DOHH2 (cell line): ENCODE measurements around the gene CCDC177.

Source experiments
- H3F3A ChIP-seq: fragments of 200-600 bp; sonication (generic), shearing (Covaris generic); 2 replicates; pipeline ENCODE4 v1.6.0; 2016; ENCODE audit warnings: antibody characterized with exemption, mild to moderate bottlenecking; ENCODE audit not compliant: control insufficient read depth, insufficient read depth
- H3K27ac ChIP-seq: fragments of 200-600 bp; sonication (generic); 2 replicates; pipeline ENCODE4 v1.5.1; 2014; ENCODE audit warnings: low read depth, mild to moderate bottlenecking, low read length, moderate library complexity
- H3K27me3 ChIP-seq: fragments of 200-600 bp; sonication (generic); 2 replicates; pipeline ENCODE4 v1.6.1; 2014; ENCODE audit warnings: mild to moderate bottlenecking, low read length, mixed read lengths; ENCODE audit not compliant: control insufficient read depth
- H3K36me3 ChIP-seq: fragments of 200-600 bp; sonication (generic); 2 replicates; pipeline ENCODE4 v1.6.1; 2014; ENCODE audit warnings: mild to moderate bottlenecking, low read length, moderate library complexity, mixed read lengths; ENCODE audit not compliant: control insufficient read depth
- H3K4me1 ChIP-seq: fragments of 200-600 bp; sonication (generic); 2 replicates; pipeline ENCODE4 v1.6.1; 2014; ENCODE audit warnings: mild to moderate bottlenecking, low read length, mixed read lengths; ENCODE audit not compliant: control insufficient read depth
- H3K4me2 ChIP-seq: fragments of 200-600 bp; sonication (generic); 2 replicates; pipeline ENCODE4 v1.6.0; 2014; ENCODE audit warnings: mild to moderate bottlenecking, low read length, moderate library complexity
- H3K4me3 ChIP-seq: fragments of 200-600 bp; sonication (generic); 2 replicates; pipeline ENCODE4 v1.5.1; 2014; ENCODE audit warnings: mild to moderate bottlenecking, low read length, mixed read lengths
- H3K79me2 ChIP-seq: fragments of 200-600 bp; sonication (generic); 2 replicates; pipeline ENCODE4 v1.6.1; 2014; ENCODE audit warnings: mild to moderate bottlenecking, low read length, mixed read lengths; ENCODE audit not compliant: control insufficient read depth
- H3K9me2 ChIP-seq: fragments of 200-600 bp; sonication (generic); replicated peaks from 2 replicates; pipeline ENCODE4 v1.6.1; 2014; ENCODE audit warnings: mild to moderate bottlenecking, low read length, mixed read lengths; ENCODE audit not compliant: control insufficient read depth
- H3K9me3 ChIP-seq: fragments of 200-600 bp; sonication (generic); 2 replicates; pipeline ENCODE4 v1.6.1; 2014; ENCODE audit warnings: antibody characterized with exemption, low read length, mixed read lengths; ENCODE audit not compliant: control insufficient read depth, insufficient read depth
- H4K20me1 ChIP-seq: fragments of 200-600 bp; sonication (generic); 2 replicates; pipeline ENCODE4 v1.6.0; 2014; ENCODE audit warnings: low read depth, mild to moderate bottlenecking, antibody characterized with exemption, low read length, moderate library complexity; ENCODE audit not compliant: control insufficient read depth, insufficient read depth
- CTCF ChIP-seq: fragments of 200-600 bp; sonication (generic); IDR thresholded peaks from one replicate; pipeline ENCODE4 v1.5.1; 2014; ENCODE audit warnings: antibody characterized with exemption, mild to moderate bottlenecking, low read depth, low read length; ENCODE audit not compliant: poor library complexity, severe bottlenecking
- EZH2phosphoT487 ChIP-seq: fragments of 200-600 bp; sonication (generic); IDR thresholded peaks from 2 replicates; pipeline ENCODE4 v1.6.1; 2017; ENCODE audit warnings: borderline replicate concordance, mild to moderate bottlenecking, antibody characterized with exemption, low read length, moderate library complexity, mixed read lengths

The CCDC177 gene

GRCh38 chr14:69584389-69584788 lies 9.7 kb upstream of the CCDC177 start:
- Histone ChIP-seq H4K20me1 (no peaks in the 10 kb centered on the region), H3K4me3 (no peak overlapping the region), H3K79me2 (no peaks in the 10 kb centered on the region)

DNA sequence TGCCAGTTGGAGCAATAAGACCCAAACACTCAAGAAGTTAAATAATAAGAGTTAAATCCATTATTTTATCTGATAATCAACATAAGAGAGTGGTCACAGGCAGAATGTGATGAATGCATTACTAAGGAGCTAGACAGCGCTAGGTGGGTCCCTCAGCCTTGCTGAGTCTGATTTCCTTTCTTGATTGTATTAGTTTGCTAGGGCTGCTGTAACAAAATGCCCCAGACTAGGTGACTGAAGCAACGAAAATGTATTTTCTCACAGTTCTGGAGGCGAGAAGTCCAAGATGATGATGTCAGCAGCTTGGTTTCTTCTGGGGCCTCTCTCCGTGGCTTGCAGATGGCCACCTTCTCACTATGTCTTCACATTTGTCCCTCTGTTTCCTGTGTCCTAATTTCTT lies 8.2 kb upstream of the CCDC177 start:
- no peak overlapping the region for H3K27ac ChIP-seq
- H3F3A ChIP-seq, result peaks cover 4% of the 10 kb centered on the region; the same call in 1 of the 2 replicates
- H3K4me3 ChIP-seq, result no peak overlapping the region
- no peaks in the 10 kb centered on the region for H4K20me1 ChIP-seq
- H3K4me1 ChIP-seq, result peaks cover 15% of the 10 kb centered on the region
- no peak for TF ChIP-seq CTCF
- no peak for TF ChIP-seq EZH2phosphoT487
- H3K79me2 ChIP-seq, result no peaks in the 10 kb centered on the region
- no peaks in the 10 kb centered on the region for H3K36me3 ChIP-seq
- no peaks in the 10 kb centered on the region for H3K9me3 ChIP-seq
- no peaks in the 10 kb centered on the region for H3K9me2 ChIP-seq
- no peak overlapping the region for H3K4me2 ChIP-seq
- H3K27me3 ChIP-seq, result peaks cover 9% of the 10 kb centered on the region; the same call in 1 of the 2 replicates

More at GRCh38 chr14:69584389-69584788, 9.7 kb upstream of the CCDC177 start:
- H3K36me3 ChIP-seq, result no peaks in the 10 kb centered on the region
- TF ChIP-seq EZH2phosphoT487 (no peak), CTCF (no peak)
- no peak overlapping the region for H3K4me2 ChIP-seq
- no peaks in the 10 kb centered on the region for H3K9me3 ChIP-seq
- H3K4me1 ChIP-seq, result peaks cover 15% of the 10 kb centered on the region
- no peak overlapping the region for H3K27ac ChIP-seq
- H3K27me3 ChIP-seq, result peaks cover 10% of the 10 kb centered on the region; the same call in 1 of the 2 replicates
- peaks cover 4% of the 10 kb centered on the region; the same call in 1 of the 2 replicates for H3F3A ChIP-seq
- no peaks in the 10 kb centered on the region for H3K9me2 ChIP-seq

GRCh38 chr14:69582212-69582611 lies 7.5 kb upstream of the CCDC177 start:
- no peak overlapping the region for H3K27ac ChIP-seq
- no peak overlapping the region for H3K4me2 ChIP-seq
- H3K79me2 ChIP-seq, result no peaks in the 10 kb centered on the region
- peaks cover 5% of the 10 kb centered on the region; the same call in 1 of the 2 replicates for H3K27me3 ChIP-seq
- H3K36me3 ChIP-seq, result no peaks in the 10 kb centered on the region
- peaks cover 15% of the 10 kb centered on the region for H3K4me1 ChIP-seq
- H3K9me2 ChIP-seq, result no peaks in the 10 kb centered on the region
- H3F3A ChIP-seq, result peaks cover 4% of the 10 kb centered on the region; the same call in 1 of the 2 replicates
- H3K4me3 ChIP-seq, result no peak overlapping the region
- TF ChIP-seq CTCF (no peak), EZH2phosphoT487 (no peak)
- H4K20me1 ChIP-seq, result no peaks in the 10 kb centered on the region
- no peaks in the 10 kb centered on the region for H3K9me3 ChIP-seq
